Neural progenitor cell (in vitro differentiated cells): Measurements from ENCODE around the gene KIF26A. TPM values are rescaled to one million over a fixed set of nuclear protein-coding genes. Genes with fewer than 3 reads are reported as not detected.

Source experiments
- DNase-seq: peaks from one replicate; pipeline ENCODE4 v3.0.0-alpha.2; 2016; ENCODE audit warnings: low spot score
- H2AFZ ChIP-seq: fragments of 200-600 bp; sonication (generic); replicated peaks from 2 replicates; pipeline ENCODE4 v1.6.1; 2016; ENCODE audit warnings: antibody characterized with exemption
- H3F3A ChIP-seq: fragments of 200-600 bp; sonication (generic); 2 replicates; pipeline ENCODE4 v1.6.1; 2016; ENCODE audit warnings: antibody characterized with exemption, low read depth
- H3K27ac ChIP-seq: fragments of 200-600 bp; sonication (generic); 2 replicates; pipeline ENCODE4 v1.5.1; 2016; ENCODE audit warnings: mild to moderate bottlenecking
- H3K27me3 ChIP-seq: fragments of 200-600 bp; sonication (generic); 2 replicates; pipeline ENCODE4 v1.6.1; 2016; ENCODE audit warnings: mild to moderate bottlenecking, moderate library complexity
- H3K36me3 ChIP-seq: fragments of 200-600 bp; sonication (generic); 2 replicates; pipeline ENCODE4 v1.5.1; 2016
- H3K4me1 ChIP-seq: fragments of 200-600 bp; sonication (generic); 2 replicates; pipeline ENCODE4 v1.6.1; 2016; ENCODE audit warnings: mixed run types
- H3K4me2 ChIP-seq: fragments of 200-600 bp; sonication (generic); 2 replicates; pipeline ENCODE4 v1.6.1; 2016
- H3K4me3 ChIP-seq: fragments of 200-600 bp; sonication (generic); 2 replicates; pipeline ENCODE4 v1.5.1; 2016
- H3K79me2 ChIP-seq: fragments of 200-600 bp; sonication (generic); 2 replicates; pipeline ENCODE4 v1.6.1; 2016; ENCODE audit warnings: low read depth
- H3K9ac ChIP-seq: fragments of 200-600 bp; sonication (generic); 2 replicates; pipeline ENCODE4 v1.6.1; 2016
- H3K9me3 ChIP-seq: fragments of 200-600 bp; sonication (generic); 2 replicates; pipeline ENCODE4 v1.5.1; 2016; ENCODE audit warnings: low read depth
- H4K20me1 ChIP-seq: fragments of 200-600 bp; sonication (generic); 2 replicates; pipeline ENCODE4 v1.6.1; 2016; ENCODE audit warnings: low read depth
- H3K27ac Mint-ChIP-seq: 3 replicates; pipeline ENCODE4 v1.8.0; 2021; ENCODE audit warnings: mixed read lengths
- H3K27me3 Mint-ChIP-seq: 2 replicates; pipeline ENCODE4 v1.8.0; 2022; ENCODE audit warnings: low read depth, mild to moderate bottlenecking, inconsistent platforms, moderate library complexity, mixed read lengths; ENCODE audit not compliant: insufficient read depth
- H3K36me3 Mint-ChIP-seq: 3 replicates; pipeline ENCODE4 v1.8.0; 2021; ENCODE audit warnings: mixed read lengths
- H3K4me1 Mint-ChIP-seq: 3 replicates; pipeline ENCODE4 v1.8.0; 2021; ENCODE audit warnings: mixed read lengths
- H3K4me3 Mint-ChIP-seq: 3 replicates; pipeline ENCODE4 v1.8.0; 2021; ENCODE audit warnings: mild to moderate bottlenecking, moderate library complexity, mixed read lengths
- H3K9me3 Mint-ChIP-seq: 3 replicates; pipeline ENCODE4 v1.8.0; 2020; ENCODE audit warnings: mixed read lengths
- EZH2 ChIP-seq: fragments of 200-600 bp; sonication (generic); IDR thresholded peaks from 2 replicates; pipeline ENCODE4 v1.6.1; 2017; ENCODE audit warnings: antibody characterized with exemption, mild to moderate bottlenecking, moderate library complexity
- EZH2phosphoT487 ChIP-seq: fragments of 200-600 bp; sonication (generic); IDR thresholded peaks from 2 replicates; pipeline ENCODE4 v1.6.1; 2017; ENCODE audit warnings: antibody characterized with exemption
- total RNA-seq: library from RNA; depleted of rRNA; stranded (reverse); fragments of >200 nt; gene quantifications from 2 replicates; pipeline ENCODE4 v1.2.3, GENCODE V29; 2015; ENCODE audit warnings: low replicate concordance
- TF ChIP-seq, protein P1 (sequence below): fragments of 200-600 bp; sonication (generic); IDR thresholded peaks from 2 replicates; pipeline ENCODE4 v1.5.1; 2017; ENCODE audit warnings: antibody characterized with exemption, mild to moderate bottlenecking

KIF26A gene
- total RNA-seq, 1 donor from 2014 or later: 6.1 TPM

DNA sequence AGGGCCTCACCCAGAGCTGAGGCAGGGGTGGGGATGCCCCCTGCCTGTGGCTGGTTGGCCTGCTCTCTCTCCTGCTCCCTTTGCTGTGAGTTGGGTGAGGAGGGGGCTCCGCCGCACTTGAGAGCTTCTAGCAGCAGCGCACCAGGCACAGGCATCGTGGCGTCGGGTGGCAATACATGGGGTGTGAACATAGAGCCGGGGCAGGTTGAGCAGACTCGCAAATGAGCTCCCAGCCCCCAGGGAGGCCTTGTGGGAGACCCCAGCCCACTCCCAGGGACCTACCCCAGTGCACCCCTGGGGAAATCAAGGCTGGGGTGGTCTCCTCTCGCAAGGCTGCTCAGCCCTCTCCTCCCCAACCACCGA lies 54.5 kb downstream of the KIF26A start:
- H3K36me3 ChIP-seq: no peaks in the 10 kb centered on the region
- no peak overlapping the region for H3K4me3 ChIP-seq
- peaks cover 13% of the 10 kb centered on the region for H3K4me1 ChIP-seq
- H3K27ac Mint-ChIP-seq: no peak overlapping the region
- peaks cover 9% of the 10 kb centered on the region for H3K27me3 Mint-ChIP-seq
- no peak for TF ChIP-seq EZH2phosphoT487
- TF ChIP-seq, protein P1, sequence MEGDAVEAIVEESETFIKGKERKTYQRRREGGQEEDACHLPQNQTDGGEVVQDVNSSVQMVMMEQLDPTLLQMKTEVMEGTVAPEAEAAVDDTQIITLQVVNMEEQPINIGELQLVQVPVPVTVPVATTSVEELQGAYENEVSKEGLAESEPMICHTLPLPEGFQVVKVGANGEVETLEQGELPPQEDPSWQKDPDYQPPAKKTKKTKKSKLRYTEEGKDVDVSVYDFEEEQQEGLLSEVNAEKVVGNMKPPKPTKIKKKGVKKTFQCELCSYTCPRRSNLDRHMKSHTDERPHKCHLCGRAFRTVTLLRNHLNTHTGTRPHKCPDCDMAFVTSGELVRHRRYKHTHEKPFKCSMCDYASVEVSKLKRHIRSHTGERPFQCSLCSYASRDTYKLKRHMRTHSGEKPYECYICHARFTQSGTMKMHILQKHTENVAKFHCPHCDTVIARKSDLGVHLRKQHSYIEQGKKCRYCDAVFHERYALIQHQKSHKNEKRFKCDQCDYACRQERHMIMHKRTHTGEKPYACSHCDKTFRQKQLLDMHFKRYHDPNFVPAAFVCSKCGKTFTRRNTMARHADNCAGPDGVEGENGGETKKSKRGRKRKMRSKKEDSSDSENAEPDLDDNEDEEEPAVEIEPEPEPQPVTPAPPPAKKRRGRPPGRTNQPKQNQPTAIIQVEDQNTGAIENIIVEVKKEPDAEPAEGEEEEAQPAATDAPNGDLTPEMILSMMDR: no peak
- no peak for TF ChIP-seq EZH2
- no peak overlapping the region for H3K9ac ChIP-seq
- H3K36me3 Mint-ChIP-seq: no peaks in the 10 kb centered on the region
- no peak overlapping the region for H3K27ac ChIP-seq
- H3K4me2 ChIP-seq: no peak overlapping the region
- H3K9me3 Mint-ChIP-seq: no peaks in the 10 kb centered on the region
- no peak overlapping the region for H2AFZ ChIP-seq
- H3K79me2 ChIP-seq: no peaks in the 10 kb centered on the region
- no peaks in the 10 kb centered on the region for H3K9me3 ChIP-seq
- H3K27me3 ChIP-seq: no peaks in the 10 kb centered on the region
- H3K4me3 Mint-ChIP-seq: no peak overlapping the region
- no peaks in the 10 kb centered on the region for H3F3A ChIP-seq
- H4K20me1 ChIP-seq: no peaks in the 10 kb centered on the region
- DNase-seq: no peak
- peaks cover 15% of the 10 kb centered on the region for H3K4me1 Mint-ChIP-seq

DNA sequence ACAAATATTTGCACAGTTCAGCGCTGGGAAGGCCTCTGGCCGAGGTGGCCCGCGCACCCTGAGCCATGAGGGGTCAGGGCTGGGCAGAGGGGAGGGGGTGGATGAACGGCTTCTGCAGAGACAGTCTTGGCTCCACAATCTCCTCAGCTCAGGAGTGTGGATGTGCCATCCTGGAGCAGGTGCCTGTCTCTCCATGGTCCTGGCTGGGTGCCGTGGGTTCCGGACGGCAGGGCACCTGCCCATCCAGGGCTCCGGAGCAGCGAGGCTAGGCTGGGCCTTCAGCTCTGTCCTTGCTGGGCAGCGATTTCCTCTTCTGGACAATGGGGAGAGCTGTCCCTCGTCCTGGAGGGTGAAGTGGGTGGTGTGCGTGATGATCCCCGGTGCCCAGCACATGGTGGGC lies 55.6 kb downstream of the KIF26A start:
- H3K27ac ChIP-seq: no peak overlapping the region
- H3K79me2 ChIP-seq: no peaks in the 10 kb centered on the region
- H3K4me3 Mint-ChIP-seq: no peak overlapping the region
- TF ChIP-seq, protein P1: no peak
- TF ChIP-seq EZH2phosphoT487: no peak
- TF ChIP-seq EZH2: no peak
- H3K9me3 ChIP-seq: no peaks in the 10 kb centered on the region
- H3F3A ChIP-seq: no peaks in the 10 kb centered on the region
- no peaks in the 10 kb centered on the region for H3K36me3 ChIP-seq
- H4K20me1 ChIP-seq: no peaks in the 10 kb centered on the region
- no peaks in the 10 kb centered on the region for H3K9me3 Mint-ChIP-seq
- H2AFZ ChIP-seq: no peak overlapping the region
- no peak overlapping the region for H3K9ac ChIP-seq
- H3K36me3 Mint-ChIP-seq: no peaks in the 10 kb centered on the region
- no peak for DNase-seq
- H3K27ac Mint-ChIP-seq: peak overlapping the region; percentile 67
- H3K4me2 ChIP-seq: no peak overlapping the region
- no peak overlapping the region for H3K4me3 ChIP-seq
- H3K4me1 ChIP-seq: peaks cover 13% of the 10 kb centered on the region
- peaks cover 15% of the 10 kb centered on the region for H3K4me1 Mint-ChIP-seq
- H3K27me3 ChIP-seq: no peaks in the 10 kb centered on the region
- H3K27me3 Mint-ChIP-seq: peaks cover 9% of the 10 kb centered on the region

DNA sequence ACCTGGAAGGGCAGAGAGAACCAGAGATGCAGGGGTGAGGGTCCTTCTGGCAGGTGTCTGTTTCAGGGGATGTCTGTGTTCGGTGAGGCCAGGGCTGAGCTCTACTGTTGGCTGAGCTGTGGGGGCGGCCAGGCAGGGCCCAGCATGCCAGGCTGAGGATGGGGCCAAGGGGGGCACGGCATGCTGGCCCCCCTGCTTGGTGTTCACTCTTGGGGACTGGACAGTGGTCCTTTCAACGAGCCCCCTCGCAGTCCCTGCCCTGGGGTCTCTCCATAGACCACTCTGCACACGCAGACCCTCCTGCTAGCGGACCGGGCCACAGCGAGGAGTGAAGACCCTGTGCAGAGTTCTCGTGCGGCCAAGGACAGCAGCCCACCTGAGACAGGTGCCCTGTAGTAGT lies 56.3 kb downstream of the KIF26A start:
- Mint-ChIP-seq H3K4me1 (peaks cover 14% of the 10 kb centered on the region), H3K27me3 (peaks cover 5% of the 10 kb centered on the region), H3K9me3 (no peaks in the 10 kb centered on the region), H3K27ac (peak overlapping the region; percentile 67), H3K36me3 (no peaks in the 10 kb centered on the region), H3K4me3 (no peak overlapping the region)
- Histone ChIP-seq H3K4me3 (no peak overlapping the region), H3F3A (no peaks in the 10 kb centered on the region), H3K27ac (no peak overlapping the region), H3K27me3 (no peaks in the 10 kb centered on the region), H3K9ac (no peak overlapping the region), H4K20me1 (no peaks in the 10 kb centered on the region), H3K9me3 (no peaks in the 10 kb centered on the region), H3K79me2 (no peaks in the 10 kb centered on the region), H3K36me3 (no peaks in the 10 kb centered on the region), H3K4me2 (no peak overlapping the region), H2AFZ (no peak overlapping the region), H3K4me1 (peaks cover 13% of the 10 kb centered on the region)
- no peak for DNase-seq
- TF ChIP-seq, protein P1: no peak
- TF ChIP-seq EZH2 (no peak), EZH2phosphoT487 (no peak)

DNA sequence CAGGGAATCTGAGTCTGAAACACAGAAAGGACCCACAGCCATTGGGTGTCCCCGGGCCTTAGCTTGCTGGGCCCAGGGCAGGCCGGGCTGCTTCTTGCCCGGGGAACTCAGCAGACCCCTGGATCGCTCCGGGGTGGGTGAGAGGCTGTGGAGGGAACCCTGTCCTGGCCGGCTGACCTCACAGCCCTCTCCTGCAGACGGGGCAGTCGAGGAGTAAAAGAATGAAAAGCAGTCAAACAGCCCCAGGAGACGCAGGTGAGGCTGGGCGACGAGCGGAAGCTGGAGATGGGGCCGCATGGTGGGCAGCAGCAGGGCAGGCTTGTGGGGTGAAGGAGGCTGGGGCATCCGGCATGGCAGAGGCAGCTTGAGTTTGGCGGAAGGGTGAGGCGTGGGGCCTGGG lies 57.0 kb downstream of the KIF26A start:
- H3K27ac ChIP-seq: no peak overlapping the region
- peaks cover 15% of the 10 kb centered on the region for H3K4me1 Mint-ChIP-seq
- no peaks in the 10 kb centered on the region for H3K36me3 Mint-ChIP-seq
- no peak overlapping the region for H3K4me2 ChIP-seq
- no peaks in the 10 kb centered on the region for H3K9me3 ChIP-seq
- no peak overlapping the region for H3K4me3 ChIP-seq
- H3K9ac ChIP-seq: no peak overlapping the region
- TF ChIP-seq EZH2: no peak
- no peak for TF ChIP-seq EZH2phosphoT487
- TF ChIP-seq, protein P1: no peak
- no peaks in the 10 kb centered on the region for H4K20me1 ChIP-seq
- peaks cover 13% of the 10 kb centered on the region for H3K4me1 ChIP-seq
- no peak overlapping the region for H3K27ac Mint-ChIP-seq
- DNase-seq: no peak
- H3K36me3 ChIP-seq: no peaks in the 10 kb centered on the region
- H3F3A ChIP-seq: no peaks in the 10 kb centered on the region
- H3K4me3 Mint-ChIP-seq: no peak overlapping the region
- peaks cover 5% of the 10 kb centered on the region for H3K27me3 Mint-ChIP-seq
- no peaks in the 10 kb centered on the region for H3K79me2 ChIP-seq
- H3K27me3 ChIP-seq: no peaks in the 10 kb centered on the region
- H3K9me3 Mint-ChIP-seq: no peaks in the 10 kb centered on the region
- H2AFZ ChIP-seq: no peak overlapping the region
